ENCODE measurements around the gene TEX13A.

The TEX13A gene

DNA sequence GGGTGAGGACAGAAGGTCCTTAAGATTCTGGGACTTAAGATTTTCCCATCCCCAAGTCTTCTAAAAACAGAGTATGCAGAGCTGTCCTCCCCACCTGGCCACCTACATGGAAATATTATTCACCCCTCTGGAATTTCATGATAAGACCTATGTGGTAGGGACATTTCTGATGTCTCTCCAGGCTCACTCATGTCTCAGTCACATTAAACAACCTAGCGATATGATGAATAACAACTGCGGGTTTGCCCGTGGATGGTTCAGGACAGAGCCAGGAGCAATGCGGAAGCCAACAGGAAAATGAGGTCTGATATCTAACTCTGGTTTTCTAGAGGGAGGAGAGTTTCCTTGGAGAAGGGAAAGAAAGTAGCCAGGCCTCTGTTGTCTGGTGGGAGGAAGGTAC lies 47.4 kb downstream of the TEX13A start:
- DNase-seq (ENCODE audit: low read depth), result no peak

All from fibroblast of the conjunctiva (primary cell).